ENCODE measurements around the gene CAMTA1. TPM values are rescaled to one million over a fixed set of nuclear protein-coding genes. Genes with fewer than 3 reads are reported as not detected.

CAMTA1 gene
- total RNA-seq, 1 experiment from 2014 or later = 60.0 TPM

- no peak for TF ChIP-seq CTCF (IDR thresholded peaks at IDR 0.05; ENCODE audit: insufficient read depth in 1 of 2, low read depth in 1 of 2, low read length in 1 of 2, severe bottlenecking in 1 of 2, unreplicated experiment in 1 of 2)
- CTCF ChIA-PET = no interaction called here
These were observed 821.8 kb downstream of the CAMTA1 start for GRCh38 chr1:7607097-7607496.

GRCh38 chr1:7608628-7609305, 823.5 kb downstream of the CAMTA1 start:
- H3K9me3 ChIP-seq = no peaks in the 10 kb centered on the region
- no peak for DNase-seq
- ChIA-PET CTCF (no interaction called here), POLR2A (no interaction called here)
- Mint-ChIP-seq H3K27ac (ENCODE audit: unreplicated experiment) (no peak overlapping the region), H3K9me3 (ENCODE audit: unreplicated experiment) (peaks cover 11% of the 10 kb centered on the region), H3K27me3 (ENCODE audit: insufficient read depth, unreplicated experiment) (peaks cover 29% of the 10 kb centered on the region), H3K4me3 (ENCODE audit: unreplicated experiment) (no peak overlapping the region), H3K4me1 (ENCODE audit: low read depth, unreplicated experiment) (no peaks in the 10 kb centered on the region), H3K36me3 (ENCODE audit: insufficient read depth, unreplicated experiment) (no peaks in the 10 kb centered on the region)
- H3K36me3 ChIP-seq (ENCODE audit: control insufficient read depth, insufficient read depth, low read length) = no peaks in the 10 kb centered on the region
- H3K27me3 ChIP-seq (replicated peaks; ENCODE audit: control insufficient read depth, insufficient read depth, low read length) = no peaks in the 10 kb centered on the region; the same call in 1 of the 2 replicates
- H3K4me1 ChIP-seq = no peaks in the 10 kb centered on the region
- H3K4me3 ChIP-seq (ENCODE audit: low read depth, low read length) = no peak overlapping the region
- BruUV-seq (replicated peaks) = no TSS peak
- intact Hi-C loops (cut with micrococcal nuclease; ENCODE audit: unreplicated experiment) = no loop called here
- no peak for TF ChIP-seq CTCF (IDR thresholded peaks at IDR 0.05; ENCODE audit: insufficient read depth in 1 of 2, low read depth in 1 of 2, low read length in 1 of 2, severe bottlenecking in 1 of 2, unreplicated experiment in 1 of 2)

More at GRCh38 chr1:7607097-7607496, 821.8 kb downstream of the CAMTA1 start:
- H3K36me3 ChIP-seq (ENCODE audit: control insufficient read depth, insufficient read depth, low read length) = no peaks in the 10 kb centered on the region
- no peaks in the 10 kb centered on the region for H3K4me1 Mint-ChIP-seq (ENCODE audit: low read depth, unreplicated experiment)
- no peaks in the 10 kb centered on the region for H3K36me3 Mint-ChIP-seq (ENCODE audit: insufficient read depth, unreplicated experiment)
- peaks cover 11% of the 10 kb centered on the region for H3K9me3 Mint-ChIP-seq (ENCODE audit: unreplicated experiment)
- H3K4me3 Mint-ChIP-seq (ENCODE audit: unreplicated experiment) = no peak overlapping the region
- no peaks in the 10 kb centered on the region for H3K27me3 ChIP-seq (replicated peaks; ENCODE audit: control insufficient read depth, insufficient read depth, low read length)
- H3K4me3 ChIP-seq (ENCODE audit: low read depth, low read length) = no peak overlapping the region
- H3K4me1 ChIP-seq = no peaks in the 10 kb centered on the region
- BruUV-seq (replicated peaks) = no TSS peak
- DNase-seq = no peak
- H3K27me3 Mint-ChIP-seq (ENCODE audit: insufficient read depth, unreplicated experiment) = peaks cover 22% of the 10 kb centered on the region
- POLR2A ChIA-PET = no interaction called here
- H3K9me3 ChIP-seq = no peaks in the 10 kb centered on the region
- intact Hi-C loops (cut with micrococcal nuclease; ENCODE audit: unreplicated experiment) = no loop called here
- no peak overlapping the region for H3K27ac Mint-ChIP-seq (ENCODE audit: unreplicated experiment)

GRCh38 chr1:7609311-7609994, 824.2 kb downstream of the CAMTA1 start:
- no peaks in the 10 kb centered on the region for H3K36me3 ChIP-seq (ENCODE audit: control insufficient read depth, insufficient read depth, low read length)
- H3K9me3 Mint-ChIP-seq (ENCODE audit: unreplicated experiment) = peaks cover 11% of the 10 kb centered on the region
- no peaks in the 10 kb centered on the region; the same call in 1 of the 2 replicates for H3K27me3 ChIP-seq (replicated peaks; ENCODE audit: control insufficient read depth, insufficient read depth, low read length)
- no peak overlapping the region for H3K4me3 Mint-ChIP-seq (ENCODE audit: unreplicated experiment)
- no peaks in the 10 kb centered on the region for H3K36me3 Mint-ChIP-seq (ENCODE audit: insufficient read depth, unreplicated experiment)
- no peak for DNase-seq
- ChIA-PET CTCF (no interaction called here), POLR2A (no interaction called here)
- H3K4me3 ChIP-seq (ENCODE audit: low read depth, low read length) = no peak overlapping the region
- peaks cover 23% of the 10 kb centered on the region for H3K27me3 Mint-ChIP-seq (ENCODE audit: insufficient read depth, unreplicated experiment)
- H3K9me3 ChIP-seq = no peaks in the 10 kb centered on the region
- no peak for TF ChIP-seq CTCF (IDR thresholded peaks at IDR 0.05; ENCODE audit: insufficient read depth in 1 of 2, low read depth in 1 of 2, low read length in 1 of 2, severe bottlenecking in 1 of 2, unreplicated experiment in 1 of 2)
- intact Hi-C loops (cut with micrococcal nuclease; ENCODE audit: unreplicated experiment) = no loop called here
- H3K27ac Mint-ChIP-seq (ENCODE audit: unreplicated experiment) = no peak overlapping the region
- H3K4me1 ChIP-seq = no peaks in the 10 kb centered on the region
- H3K4me1 Mint-ChIP-seq (ENCODE audit: low read depth, unreplicated experiment) = no peaks in the 10 kb centered on the region
- no TSS peak for BruUV-seq (replicated peaks)
